PC-9 (cell line): ENCODE data around the gene MXRA8. TPM values are rescaled to one million over a fixed set of nuclear protein-coding genes. Genes with fewer than 3 reads are reported as not detected.

Experiments
- BruUV-seq: library from RNA; stranded (reverse); fragments of 400-500 nt; replicated peaks from 2 replicates; lab custom pipeline; 2021; lab: Mats Ljungman, UMichigan
- CTCF ChIA-PET: fragments of 300-600 bp; sonication (Branson Sonifier 250); formaldehyde crosslinking; loops from one replicate; lab custom pipeline; 2022; ENCODE audit warnings: antibody characterized with exemption; lab: Charles Lee
- POLR2A ChIA-PET: fragments of 300-600 bp; sonication (Branson Sonifier 250); formaldehyde crosslinking; loops from one replicate; lab custom pipeline; 2022; ENCODE audit warnings: antibody characterized with exemption; ENCODE audit not compliant: unreplicated experiment; lab: Charles Lee
- DNase-seq, 2 experiments: peaks; one replicate each; pipeline versions ENCODE4 v3.0.0 to v3.0.0-alpha.2; 2015 to 2022; ENCODE audit warnings: mixed read lengths in 1 of 2
- H2AFZ ChIP-seq: fragments of 200-600 bp; sonication (generic); 2 replicates; pipeline ENCODE4 v1.8.1; 2017; ENCODE audit warnings: antibody characterized with exemption
- H3F3A ChIP-seq: fragments of 200-600 bp; sonication (generic); 2 replicates; pipeline ENCODE4 v1.8.1; 2017; ENCODE audit warnings: antibody characterized with exemption, mild to moderate bottlenecking, low read depth; ENCODE audit not compliant: insufficient read depth
- H3K27ac ChIP-seq: fragments of 200-600 bp; sonication (generic); 2 replicates; pipeline ENCODE4 v1.6.1; 2016; ENCODE audit warnings: mixed run types
- H3K27me3 ChIP-seq: fragments of 200-600 bp; sonication (generic); 2 replicates; pipeline ENCODE4 v1.6.1; 2016; ENCODE audit warnings: low read depth, mixed run types; ENCODE audit not compliant: insufficient read depth
- H3K36me3 ChIP-seq: fragments of 200-600 bp; sonication (generic); 2 replicates; pipeline ENCODE4 v1.6.1; 2016; ENCODE audit warnings: low read depth, mixed run types
- H3K4me1 ChIP-seq: fragments of 200-600 bp; sonication (generic); replicated peaks from 2 replicates; pipeline ENCODE4 v1.6.1; 2016; ENCODE audit warnings: mixed run types; ENCODE audit not compliant: insufficient read depth
- H3K4me2 ChIP-seq: fragments of 200-600 bp; sonication (generic); 2 replicates; pipeline ENCODE4 v1.6.1; 2017; ENCODE audit warnings: mixed run types
- H3K4me3 ChIP-seq: fragments of 200-600 bp; sonication (generic); 2 replicates; pipeline ENCODE4 v1.6.1; 2016; ENCODE audit warnings: mixed run types
- H3K79me2 ChIP-seq: fragments of 200-600 bp; sonication (generic); 2 replicates; pipeline ENCODE4 v1.6.1; 2017; ENCODE audit warnings: low read depth, mixed run types
- H3K9me2 ChIP-seq: fragments of 200-600 bp; sonication (generic); 2 replicates; pipeline ENCODE4 v1.8.1; 2017; ENCODE audit warnings: mild to moderate bottlenecking; ENCODE audit not compliant: insufficient read depth
- H3K9me3 ChIP-seq: fragments of 200-600 bp; sonication (generic); 2 replicates; pipeline ENCODE4 v1.8.1; 2016; ENCODE audit warnings: low read depth; ENCODE audit not compliant: insufficient read depth
- H4K20me1 ChIP-seq: fragments of 200-600 bp; sonication (generic); 2 replicates; pipeline ENCODE4 v1.8.1; 2017; ENCODE audit not compliant: insufficient read depth
- CTCF ChIP-seq: fragments of 200-600 bp; sonication (generic); conservative IDR thresholded peaks from 2 replicates; pipeline ENCODE4 v1.6.1; 2017; ENCODE audit warnings: mixed run types, antibody characterized with exemption, mild to moderate bottlenecking, moderate library complexity
- EZH2 ChIP-seq: fragments of 200-600 bp; sonication (generic); IDR thresholded peaks from 2 replicates; pipeline ENCODE4 v1.8.0; 2017; ENCODE audit warnings: antibody characterized with exemption, low read depth
- intact Hi-C: fragments of 100-400 bp; cut with micrococcal nuclease; formaldehyde crosslinking; loops from one replicate; pipeline ENCODE4 v1.10.0; 2022; ENCODE audit not compliant: unreplicated experiment
- total RNA-seq: library from RNA; stranded (reverse); gene quantifications from 2 replicates; pipeline ENCODE4 v1.2.3, GENCODE V29; 2021

The MXRA8 gene
- total RNA-seq, 1 experiment from 2014 or later, result 0.55 TPM

GRCh38 chr1:1349256-1350012 lies 8.9 kb downstream of the MXRA8 start, which contains the start of gene DVL1:
TSS of gene DVL1 (minus strand) at chr1:1349418. CDS start at chr1:1349065, 353 bp downstream.
- H3K27me3 ChIP-seq, result no peaks in the 10 kb centered on the region
- H3K4me2 ChIP-seq, result peak within 1 kb of the TSS; percentile 93
- ChIA-PET CTCF (no interaction called here), POLR2A (no interaction called here)
- no peaks in the 10 kb centered on the region for H3K9me3 ChIP-seq
- H3K4me1 ChIP-seq, result peaks cover 33% of the 10 kb centered on the region
- no peaks in the 10 kb centered on the region for H3K9me2 ChIP-seq
- TF ChIP-seq CTCF, result peak; percentile 67
- TF ChIP-seq EZH2, result no peak
- intact Hi-C loops, result loop anchor here (5.0 to 10.0 kb wide), 2 partner anchors 77 to 85 kb away; partner anchors contain the start of genes UBE2J2 and VWA1
- BruUV-seq, result no TSS peak
- peaks cover 62% of the 10 kb centered on the region for H3F3A ChIP-seq
- peaks cover 46% of the 10 kb centered on the region for H3K79me2 ChIP-seq
- H3K36me3 ChIP-seq, result no peaks in the 10 kb centered on the region
- no peaks in the 10 kb centered on the region for H4K20me1 ChIP-seq
- DNase-seq, result peak in 1 of 2 experiments; percentile 60
- peak within 1 kb of the TSS; percentile 70 for H2AFZ ChIP-seq
- H3K27ac ChIP-seq, result peak within 1 kb of the TSS; percentile 56
- peak within 1 kb of the TSS; percentile 85 for H3K4me3 ChIP-seq

- Histone ChIP-seq H4K20me1 (no peaks in the 10 kb centered on the region), H2AFZ (peak overlapping the region; percentile 16), H3K4me1 (peaks cover 41% of the 10 kb centered on the region), H3K9me2 (no peaks in the 10 kb centered on the region), H3K9me3 (no peaks in the 10 kb centered on the region), H3K4me2 (peak overlapping the region; percentile 93), H3K79me2 (peaks cover 49% of the 10 kb centered on the region), H3K36me3 (no peaks in the 10 kb centered on the region), H3K27ac (peak overlapping the region; percentile 56), H3K4me3 (peak overlapping the region; percentile 85), H3K27me3 (no peaks in the 10 kb centered on the region), H3F3A (peaks cover 65% of the 10 kb centered on the region)
- POLR2A ChIA-PET, result interaction anchor here (0.6 kb wide), 1 partner anchor 186 kb away, joined by 4 read pairs; no protein-coding TSS in a partner anchor
- DNase-seq, result no peak
- CTCF ChIA-PET, result interaction anchor here (0.6 to 1.0 kb wide), 2 partner anchors 27 to 479 kb away, joined by 4 read pairs; partner anchors contain the start of gene AURKAIP1
- TF ChIP-seq CTCF, result no peak
- no peak for TF ChIP-seq EZH2
- intact Hi-C loops, result loop anchor here (5.0 to 10.0 kb wide), 2 partner anchors 76 to 86 kb away; partner anchors contain the start of genes UBE2J2 and VWA1
- no TSS peak for BruUV-seq
Measured at GRCh38 chr1:1348420-1349255, 9.7 kb downstream of the MXRA8 start.
